ENCODE measurements around the gene ELMO1. TPM values are rescaled to one million over a fixed set of nuclear protein-coding genes. Genes with fewer than 3 reads are reported as not detected.

ELMO1 gene
- total RNA-seq, 2 donors from 2014 or later = 10.9 to 56.0 TPM

GRCh38 chr7:37015353-37016034 lies 433.2 kb downstream of the ELMO1 start:
- no peak overlapping the region for H3K4me3 ChIP-seq
- TF ChIP-seq, protein P1, sequence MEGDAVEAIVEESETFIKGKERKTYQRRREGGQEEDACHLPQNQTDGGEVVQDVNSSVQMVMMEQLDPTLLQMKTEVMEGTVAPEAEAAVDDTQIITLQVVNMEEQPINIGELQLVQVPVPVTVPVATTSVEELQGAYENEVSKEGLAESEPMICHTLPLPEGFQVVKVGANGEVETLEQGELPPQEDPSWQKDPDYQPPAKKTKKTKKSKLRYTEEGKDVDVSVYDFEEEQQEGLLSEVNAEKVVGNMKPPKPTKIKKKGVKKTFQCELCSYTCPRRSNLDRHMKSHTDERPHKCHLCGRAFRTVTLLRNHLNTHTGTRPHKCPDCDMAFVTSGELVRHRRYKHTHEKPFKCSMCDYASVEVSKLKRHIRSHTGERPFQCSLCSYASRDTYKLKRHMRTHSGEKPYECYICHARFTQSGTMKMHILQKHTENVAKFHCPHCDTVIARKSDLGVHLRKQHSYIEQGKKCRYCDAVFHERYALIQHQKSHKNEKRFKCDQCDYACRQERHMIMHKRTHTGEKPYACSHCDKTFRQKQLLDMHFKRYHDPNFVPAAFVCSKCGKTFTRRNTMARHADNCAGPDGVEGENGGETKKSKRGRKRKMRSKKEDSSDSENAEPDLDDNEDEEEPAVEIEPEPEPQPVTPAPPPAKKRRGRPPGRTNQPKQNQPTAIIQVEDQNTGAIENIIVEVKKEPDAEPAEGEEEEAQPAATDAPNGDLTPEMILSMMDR (IDR thresholded peaks at IDR 0.05) = no peak
- no peak for TF ChIP-seq POLR2A (IDR thresholded peaks at IDR 0.05)
- no peaks in the 10 kb centered on the region for H3K9me3 ChIP-seq
- WGBS, 2 donors = 87 to 88% methylated on average over 12 of the region's 12 CpGs
- H3K27me3 ChIP-seq = no peaks in the 10 kb centered on the region
- peak; percentile 15 for ATAC-seq
- no peak for DNase-seq
- peaks cover 14% of the 10 kb centered on the region for H3K4me1 ChIP-seq
- no peaks in the 10 kb centered on the region for H3K36me3 ChIP-seq (replicated peaks in 1 of 2; ENCODE audit: insufficient read depth in 1 of 2, low read depth in 2 of 2)
- intact Hi-C loops (cut with DNase I) = no loop called here
- no peak overlapping the region for H3K27ac ChIP-seq

DNA sequence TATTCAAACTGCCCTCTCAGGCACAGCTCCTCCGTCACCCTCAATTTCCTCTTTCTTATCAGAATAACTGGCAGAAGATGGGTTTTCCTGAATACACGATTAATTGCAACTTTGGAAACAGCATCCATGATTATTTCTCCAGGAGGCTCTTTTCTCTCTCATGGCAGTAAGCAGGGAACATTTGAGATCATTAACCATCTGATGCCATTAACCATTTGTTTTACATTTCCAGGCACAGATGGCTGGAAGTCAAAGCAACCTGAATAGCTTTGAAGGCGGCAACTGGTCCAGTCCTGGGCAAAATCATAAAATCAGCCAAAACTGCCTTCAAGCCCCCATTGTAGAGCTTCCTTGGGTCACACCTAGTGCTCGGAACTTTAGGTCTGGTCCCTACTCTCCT lies 434.9 kb downstream of the ELMO1 start:
- DNase-seq = no peak
- WGBS, 2 donors = 76% methylated on average over 4 of the region's 4 CpGs
- H3K27ac ChIP-seq = no peak overlapping the region
- no peaks in the 10 kb centered on the region for H3K36me3 ChIP-seq (replicated peaks in 1 of 2; ENCODE audit: insufficient read depth in 1 of 2, low read depth in 2 of 2)
- H3K4me3 ChIP-seq = no peak overlapping the region
- peaks cover 14% of the 10 kb centered on the region for H3K4me1 ChIP-seq
- H3K27me3 ChIP-seq = no peaks in the 10 kb centered on the region
- ATAC-seq = no peak
- no peaks in the 10 kb centered on the region for H3K9me3 ChIP-seq
- intact Hi-C loops (cut with DNase I) = no loop called here
- TF ChIP-seq, protein P1 (IDR thresholded peaks at IDR 0.05) = no peak
- no peak for TF ChIP-seq POLR2A (IDR thresholded peaks at IDR 0.05)

DNA sequence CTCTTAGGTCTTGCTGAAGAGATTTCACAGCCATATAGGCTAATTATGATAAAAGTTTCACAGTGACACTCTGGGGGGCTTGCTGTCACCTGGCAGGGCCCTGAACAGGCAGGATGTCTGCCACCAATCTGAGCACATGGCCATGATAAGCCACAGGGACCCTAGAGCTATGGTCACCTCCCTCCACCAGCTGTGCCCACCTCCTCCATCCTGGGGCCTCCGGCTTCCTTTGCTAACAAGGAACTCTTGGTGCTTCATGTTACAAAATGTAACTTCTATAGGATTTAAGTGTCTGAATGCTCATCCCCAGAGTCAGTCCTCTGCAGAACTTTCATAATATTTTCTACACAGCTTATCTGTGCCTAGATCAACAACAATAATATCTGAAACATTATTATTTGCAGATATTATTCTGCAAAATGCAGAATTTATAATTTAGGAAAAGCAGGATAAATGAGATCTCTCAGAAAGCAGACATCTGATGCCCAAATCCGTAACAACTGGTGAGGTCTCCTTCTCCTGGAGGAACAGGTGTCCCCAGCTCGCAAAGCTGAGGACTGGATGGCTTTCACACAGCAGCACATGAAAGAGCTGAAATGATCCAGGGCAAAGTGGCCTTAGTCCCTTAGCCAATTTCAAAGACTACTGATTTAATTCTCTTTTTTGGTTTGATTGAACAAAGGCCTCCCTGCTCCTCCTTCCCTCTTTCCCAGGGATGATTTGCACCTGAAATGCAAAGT lies 437.3 kb downstream of the ELMO1 start:
- intact Hi-C loops (cut with DNase I) = no loop called here
- Histone ChIP-seq H3K27ac (no peak overlapping the region), H3K4me1 (peaks cover 15% of the 10 kb centered on the region), H3K36me3 (replicated peaks in 1 of 2; ENCODE audit: insufficient read depth in 1 of 2, low read depth in 2 of 2) (no peaks in the 10 kb centered on the region), H3K4me3 (no peak overlapping the region), H3K27me3 (no peaks in the 10 kb centered on the region), H3K9me3 (no peaks in the 10 kb centered on the region)
- ATAC-seq (no peak), DNase-seq (no peak)
- 96 to 97% methylated on average over 3 of the region's 3 CpGs for WGBS, 2 donors
- TF ChIP-seq POLR2A (IDR thresholded peaks at IDR 0.05) = no peak
- TF ChIP-seq, protein P1 (IDR thresholded peaks at IDR 0.05) = no peak

GRCh38 chr7:37009125-37009675 lies 439.5 kb downstream of the ELMO1 start:
- Histone ChIP-seq H3K4me1 (peaks cover 12% of the 10 kb centered on the region), H3K27me3 (no peaks in the 10 kb centered on the region), H3K27ac (no peak overlapping the region), H3K4me3 (no peak overlapping the region), H3K9me3 (no peaks in the 10 kb centered on the region), H3K36me3 (replicated peaks in 1 of 2; ENCODE audit: insufficient read depth in 1 of 2, low read depth in 2 of 2) (no peaks in the 10 kb centered on the region)
- intact Hi-C loops (cut with DNase I) = no loop called here
- no peak for TF ChIP-seq POLR2A (IDR thresholded peaks at IDR 0.05)
- TF ChIP-seq, protein P1 (IDR thresholded peaks at IDR 0.05) = no peak
- DNase-seq = no peak
- ATAC-seq = no peak
- WGBS, 2 donors = 61 to 75% methylated on average over 4 of the region's 4 CpGs

Measured in body of pancreas (tissue), 4 donors.